LNCaP clone FGC (cell line): ENCODE results near the gene SMPD3.

Experiments used
- DNase-seq: peaks from one replicate; pipeline ENCODE4 v3.0.0-alpha.2; 2011; ENCODE audit warnings: low read depth
- H3K4me3 ChIP-seq: 2 replicates; pipeline ENCODE4 v1.5.1; 2011; ENCODE audit warnings: mild to moderate bottlenecking, low read depth, low read length, control low read depth
- TF ChIP-seq, protein P1 (sequence below): IDR thresholded peaks from 2 replicates; pipeline ENCODE4 v1.5.1; 2012; ENCODE audit warnings: mild to moderate bottlenecking; ENCODE audit not compliant: control insufficient read depth, insufficient read depth; ENCODE audit errors: extremely low read depth

Gene SMPD3

GRCh38 chr16:68481636-68482035, 33.3 kb upstream of the SMPD3 start:
- DNase-seq = no peak
- H3K4me3 ChIP-seq = no peak overlapping the region
- TF ChIP-seq, protein P1, sequence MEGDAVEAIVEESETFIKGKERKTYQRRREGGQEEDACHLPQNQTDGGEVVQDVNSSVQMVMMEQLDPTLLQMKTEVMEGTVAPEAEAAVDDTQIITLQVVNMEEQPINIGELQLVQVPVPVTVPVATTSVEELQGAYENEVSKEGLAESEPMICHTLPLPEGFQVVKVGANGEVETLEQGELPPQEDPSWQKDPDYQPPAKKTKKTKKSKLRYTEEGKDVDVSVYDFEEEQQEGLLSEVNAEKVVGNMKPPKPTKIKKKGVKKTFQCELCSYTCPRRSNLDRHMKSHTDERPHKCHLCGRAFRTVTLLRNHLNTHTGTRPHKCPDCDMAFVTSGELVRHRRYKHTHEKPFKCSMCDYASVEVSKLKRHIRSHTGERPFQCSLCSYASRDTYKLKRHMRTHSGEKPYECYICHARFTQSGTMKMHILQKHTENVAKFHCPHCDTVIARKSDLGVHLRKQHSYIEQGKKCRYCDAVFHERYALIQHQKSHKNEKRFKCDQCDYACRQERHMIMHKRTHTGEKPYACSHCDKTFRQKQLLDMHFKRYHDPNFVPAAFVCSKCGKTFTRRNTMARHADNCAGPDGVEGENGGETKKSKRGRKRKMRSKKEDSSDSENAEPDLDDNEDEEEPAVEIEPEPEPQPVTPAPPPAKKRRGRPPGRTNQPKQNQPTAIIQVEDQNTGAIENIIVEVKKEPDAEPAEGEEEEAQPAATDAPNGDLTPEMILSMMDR = no peak

DNA sequence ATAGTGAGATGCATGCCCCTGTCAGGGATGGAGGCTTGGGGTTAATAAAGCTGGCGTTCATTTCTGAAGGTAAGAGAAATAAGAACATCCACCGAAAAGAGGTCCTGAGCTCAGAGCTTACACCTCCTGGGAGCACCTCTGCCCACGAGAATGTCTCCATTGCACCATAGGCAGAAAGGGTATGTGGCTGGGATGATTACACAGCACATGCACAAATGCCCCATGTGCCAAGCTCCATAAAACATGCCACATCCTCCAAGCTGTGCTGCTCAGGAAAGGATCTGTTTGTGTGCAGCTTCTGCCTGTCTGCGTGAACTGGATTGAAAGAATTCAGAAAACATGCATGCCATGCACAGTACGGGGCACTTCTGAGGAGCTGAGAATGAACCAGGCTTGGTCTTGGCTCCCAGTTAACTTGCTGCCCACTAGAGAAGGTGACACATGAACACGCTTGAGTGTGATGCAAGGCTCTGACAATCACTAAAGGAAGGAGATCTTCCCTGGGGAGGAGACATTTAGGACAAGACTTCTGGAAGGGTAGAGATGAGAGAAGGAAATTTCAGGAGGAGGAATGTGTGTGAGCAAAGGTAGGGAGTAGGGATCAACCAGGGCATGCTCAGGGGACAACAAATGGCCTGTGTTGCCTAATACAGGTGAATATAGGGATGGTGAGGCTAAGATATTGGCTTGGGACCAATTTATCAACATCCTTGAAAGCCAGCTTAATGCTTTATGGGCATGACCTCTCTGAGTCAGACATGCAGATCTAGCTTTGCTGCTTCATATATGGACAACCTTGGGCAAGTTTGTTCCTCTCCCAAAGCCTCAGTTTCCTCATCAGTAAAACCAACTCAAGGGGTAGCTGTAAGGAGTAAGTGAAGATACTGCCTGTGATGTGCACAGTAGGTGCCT, 32.0 kb upstream of the SMPD3 start:
- H3K4me3 ChIP-seq = no peak overlapping the region
- no peak for DNase-seq
- TF ChIP-seq, protein P1 = no peak

DNA sequence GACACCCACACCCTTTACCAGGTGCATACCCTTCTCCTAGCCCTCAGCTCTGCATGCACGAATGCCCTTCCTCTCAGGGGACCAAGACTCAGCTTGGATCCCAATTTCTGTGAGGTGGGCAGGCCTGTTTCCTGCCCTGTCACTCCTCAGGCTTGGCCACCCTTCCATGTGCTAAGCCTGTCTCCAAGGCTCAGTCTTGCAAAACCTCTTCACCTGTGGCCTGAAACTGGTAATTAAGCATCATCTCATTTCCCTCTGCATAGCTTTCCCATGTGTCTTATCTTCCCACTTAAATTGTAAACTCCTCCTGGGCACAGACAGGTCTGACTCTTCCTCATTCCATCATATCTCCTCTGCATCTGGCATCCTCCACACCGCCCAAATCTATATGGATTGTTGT, 31.0 kb upstream of the SMPD3 start:
- TF ChIP-seq, protein P1 = no peak
- no peak for DNase-seq
- H3K4me3 ChIP-seq = no peak overlapping the region

DNA sequence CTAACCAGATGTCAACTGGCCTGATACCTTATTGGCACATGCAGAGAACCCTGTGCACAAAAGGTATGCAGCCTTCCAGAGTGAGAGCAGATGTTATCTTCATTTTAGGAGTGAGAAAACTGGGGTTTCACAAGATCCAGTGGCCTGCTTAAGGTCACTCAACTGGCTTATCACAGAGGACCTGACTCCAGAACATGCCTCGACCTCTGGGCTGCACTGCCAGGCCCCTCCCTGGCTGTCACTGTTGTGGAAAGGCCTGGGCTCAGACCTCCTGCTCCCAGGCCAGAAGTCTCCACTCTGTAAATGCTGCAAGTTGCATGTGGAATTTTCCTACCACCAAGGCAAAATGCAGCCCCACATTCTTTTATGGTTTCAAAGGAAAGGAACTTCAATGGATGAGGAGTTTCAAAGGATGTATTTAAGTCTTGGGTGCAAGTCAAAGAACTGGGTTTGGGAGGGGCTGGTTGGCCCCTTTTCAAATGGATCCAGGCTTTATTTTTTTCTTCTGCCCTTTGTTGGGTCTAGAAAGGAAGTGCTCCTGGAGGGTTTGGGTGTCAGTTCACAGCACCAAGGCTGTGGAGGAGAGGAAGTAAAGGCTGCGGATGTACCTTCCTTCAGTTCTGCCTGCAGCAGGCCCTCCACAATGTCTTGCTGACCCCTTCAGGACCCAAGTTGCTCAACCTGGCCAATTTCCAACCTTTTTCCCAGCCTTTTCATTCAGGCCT, 30.4 kb upstream of the SMPD3 start:
- no peak overlapping the region for H3K4me3 ChIP-seq
- TF ChIP-seq, protein P1 = no peak
- DNase-seq = no peak

- no peak for DNase-seq
- H3K4me3 ChIP-seq = no peak overlapping the region
- TF ChIP-seq, protein P1 = no peak
Observed at GRCh38 chr16:68475071-68475470, 26.8 kb upstream of the SMPD3 start.

GRCh38 chr16:68473358-68474070, 25.2 kb upstream of the SMPD3 start:
- no peak overlapping the region for H3K4me3 ChIP-seq
- TF ChIP-seq, protein P1 = no peak
- DNase-seq = no peak
